ENCODE measurements around the gene PCNX2.

The PCNX2 gene

GRCh38 chr1:232954594-232955365 is 340.7 kb downstream of the PCNX2 start:
- TF ChIP-seq CTCF (IDR thresholded peaks at IDR 0.05; ENCODE audit: low read depth, low read length) = no peak
- no peak overlapping the region for H3K4me3 ChIP-seq (ENCODE audit: low read depth, low read length)

DNA sequence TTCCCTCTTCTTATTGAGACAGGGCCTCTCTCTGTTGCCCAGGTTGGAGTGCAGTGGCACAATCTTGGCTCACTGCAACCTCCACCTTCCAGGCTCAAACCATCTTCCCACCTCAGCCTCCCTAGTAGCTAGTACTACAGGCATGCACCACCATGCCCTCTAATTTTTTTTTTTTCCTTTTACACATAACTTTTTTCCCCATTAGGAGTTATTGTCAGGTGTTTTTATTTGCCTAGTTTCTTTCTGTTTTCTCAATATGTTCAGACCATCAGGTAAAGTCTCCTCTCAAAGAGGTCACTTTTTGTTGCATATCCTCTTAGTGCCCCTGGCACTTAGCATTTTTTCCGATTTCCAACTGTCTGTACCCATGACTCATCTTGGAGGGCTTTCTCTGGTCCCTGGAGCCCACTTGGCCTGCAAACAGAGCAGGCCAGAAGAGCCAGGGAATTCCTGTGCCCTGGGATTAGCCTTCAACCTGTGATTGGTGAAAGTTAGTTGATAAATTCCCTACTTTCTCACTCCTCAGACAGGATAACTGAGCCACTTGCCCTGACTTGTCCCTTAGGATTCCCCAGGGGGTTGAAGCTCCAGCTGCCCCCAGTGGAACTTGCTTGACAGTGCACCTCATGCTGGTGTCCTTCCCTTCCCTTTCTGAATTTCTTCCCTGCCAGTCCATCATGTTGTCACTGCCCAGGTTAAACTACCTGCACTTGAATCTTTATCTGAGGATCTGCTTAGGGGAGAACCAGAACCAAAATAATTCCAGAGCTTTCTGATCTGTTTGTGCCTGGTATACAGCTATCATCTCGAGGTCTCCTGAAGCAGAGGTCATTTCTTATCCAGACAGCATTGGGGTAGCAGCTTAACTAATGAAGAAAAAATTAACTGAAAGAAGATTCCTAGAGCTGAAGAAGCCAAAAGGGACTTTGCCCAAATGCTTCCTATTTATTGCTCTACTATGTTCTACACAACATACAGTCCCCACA is 342.7 kb downstream of the PCNX2 start:
- TF ChIP-seq CTCF (IDR thresholded peaks at IDR 0.05; ENCODE audit: low read depth, low read length) = peak; percentile 64
- H3K4me3 ChIP-seq (ENCODE audit: low read depth, low read length) = no peak overlapping the region

GRCh38 chr1:232951605-232952004 is 343.9 kb downstream of the PCNX2 start:
- H3K4me3 ChIP-seq (ENCODE audit: low read depth, low read length) = peak overlapping the region; percentile 83
- no peak for TF ChIP-seq CTCF (IDR thresholded peaks at IDR 0.05; ENCODE audit: low read depth, low read length)

- H3K4me3 ChIP-seq (ENCODE audit: low read depth, low read length) = peak overlapping the region; percentile 83
Measured at GRCh38 chr1:232951180-232951579, 344.3 kb downstream of the PCNX2 start.

GRCh38 chr1:232950197-232951176 is 345.0 kb downstream of the PCNX2 start, which contains the start of gene NTPCR:
Gene NTPCR (plus strand): TSS chr1:232950611. CDS start chr1:232950711, 100 bp downstream.
- TF ChIP-seq CTCF (IDR thresholded peaks at IDR 0.05; ENCODE audit: low read depth, low read length) = no peak
- H3K4me3 ChIP-seq (ENCODE audit: low read depth, low read length) = peak within 1 kb of the TSS; percentile 83

More at GRCh38 chr1:232951180-232951579, 344.3 kb downstream of the PCNX2 start:
- no peak for TF ChIP-seq CTCF (IDR thresholded peaks at IDR 0.05; ENCODE audit: low read depth, low read length)

DNA sequence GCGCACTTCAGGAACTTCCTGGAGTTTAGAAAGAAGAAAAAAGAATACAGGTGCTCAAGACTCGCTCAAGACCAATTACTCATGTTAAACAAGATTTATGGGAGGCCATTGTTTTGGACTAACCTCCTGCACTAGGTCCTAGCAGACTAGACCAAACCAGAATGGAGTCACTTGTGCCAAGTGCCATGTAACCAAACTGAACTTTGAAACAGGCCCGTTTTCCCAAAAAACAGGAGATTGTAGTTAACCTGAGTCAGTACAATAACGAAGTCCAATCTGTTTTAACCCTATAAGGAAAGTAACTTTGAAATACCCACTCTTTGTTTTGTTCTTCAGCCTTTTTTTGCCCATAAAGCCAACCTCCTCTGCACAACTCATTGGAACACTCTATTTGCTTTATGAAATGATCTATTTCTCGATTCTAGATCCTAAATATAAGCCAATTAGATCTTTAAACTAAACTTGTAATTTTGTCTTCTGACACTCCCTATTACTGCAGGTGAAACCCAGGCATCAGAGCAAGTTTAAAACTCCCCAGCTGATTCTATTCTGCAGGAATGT is 345.8 kb downstream of the PCNX2 start:
- peak overlapping the region; percentile 83 for H3K4me3 ChIP-seq (ENCODE audit: low read depth, low read length)
- no peak for TF ChIP-seq CTCF (IDR thresholded peaks at IDR 0.05; ENCODE audit: low read depth, low read length)
